Stimulated activated CD4-positive, alpha-beta T cell treated with anti-CD3 and anti-CD28 coated beads, Interleukin-2, amount 100 ng/mL, for 4 hours (primary cell): ENCODE data around the gene TUT4.

Source experiments
- DNase-seq: peaks from one replicate; pipeline ENCODE4 v3.0.0-alpha.2; 2020; ENCODE audit warnings: low read depth

Gene TUT4

DNA sequence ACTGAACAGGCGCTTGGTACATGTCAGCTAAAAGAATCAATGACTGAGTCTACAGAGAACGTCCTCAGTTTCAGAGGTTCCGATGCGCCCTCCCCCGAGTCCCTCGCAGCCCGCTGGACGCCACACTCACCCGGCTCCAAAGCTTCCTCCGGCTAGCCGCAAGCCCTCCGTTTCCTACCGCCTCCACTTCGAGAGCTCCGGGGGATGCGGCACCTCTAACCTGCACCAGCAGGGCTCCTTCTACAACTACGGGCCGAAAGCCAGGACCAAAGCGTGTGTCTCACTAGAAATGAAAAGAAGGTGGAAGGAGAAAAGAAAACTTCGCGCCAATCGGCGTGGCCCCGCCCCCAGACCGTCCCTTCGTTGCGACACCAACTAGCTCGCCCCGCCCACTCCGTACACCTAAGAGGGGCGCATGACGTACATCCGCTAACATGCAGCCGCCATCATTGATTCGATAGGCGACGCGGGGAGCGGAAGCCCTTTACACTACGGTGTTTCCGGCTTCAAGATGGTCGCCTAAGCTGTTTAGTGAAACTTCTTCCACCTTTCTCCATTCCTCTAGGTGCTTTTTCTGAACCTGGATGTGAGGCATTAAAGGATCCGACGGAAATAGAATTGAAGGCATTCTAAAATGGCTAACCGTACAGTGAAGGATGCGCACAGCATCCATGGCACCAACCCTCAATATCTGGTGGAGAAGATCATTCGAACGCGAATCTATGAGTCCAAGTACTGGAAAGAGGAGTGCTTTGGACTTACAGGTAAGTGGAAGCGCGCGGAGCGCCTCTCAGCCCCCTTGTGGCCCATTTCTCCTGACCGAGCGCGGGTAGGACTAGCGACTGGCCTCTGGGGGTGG lies 148.5 kb downstream of the TUT4 start, which contains the start of the genes ORC1 and PRPF38A:
TSS of gene ORC1 (minus strand) at position 308 of the 859 bp plus-strand sequence. CDS start 2,200 bp downstream, outside the sequence.
TSS of gene PRPF38A (plus strand) at position 487 of the 859 bp plus-strand sequence. CDS start at position 635, 148 bp downstream.
- DNase-seq = peak; percentile 94

DNA sequence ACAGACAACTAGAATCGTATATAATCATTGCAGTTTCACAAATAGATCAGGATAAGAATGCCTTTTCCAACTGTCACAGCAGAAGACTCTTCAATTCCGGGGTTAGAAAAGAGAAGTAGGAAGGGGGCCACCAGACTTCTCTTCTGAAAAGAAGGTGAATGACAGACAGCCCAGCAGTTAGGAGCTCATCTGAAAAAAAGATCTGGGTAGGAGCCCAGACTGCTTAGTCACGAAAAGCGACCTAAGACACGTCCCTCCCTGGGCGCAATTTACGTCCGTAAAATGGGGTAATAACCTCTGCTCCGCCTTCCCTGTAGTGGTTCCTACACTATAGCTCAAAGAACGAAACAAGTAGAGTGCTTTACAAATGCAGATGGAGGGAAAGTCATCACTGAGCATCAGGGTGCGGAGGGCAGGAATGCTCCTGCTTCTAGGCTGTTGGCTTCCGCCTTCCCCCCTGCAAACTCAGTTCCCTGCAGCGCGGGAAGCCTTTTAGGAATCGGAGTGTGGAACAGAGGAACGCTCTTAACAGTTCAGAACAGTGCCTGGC lies 149.3 kb downstream of the TUT4 start:
- peak; percentile 10 for DNase-seq

- no peak for DNase-seq
Measured at GRCh38 chr1:52402860-52403240, 150.0 kb downstream of the TUT4 start.

DNA sequence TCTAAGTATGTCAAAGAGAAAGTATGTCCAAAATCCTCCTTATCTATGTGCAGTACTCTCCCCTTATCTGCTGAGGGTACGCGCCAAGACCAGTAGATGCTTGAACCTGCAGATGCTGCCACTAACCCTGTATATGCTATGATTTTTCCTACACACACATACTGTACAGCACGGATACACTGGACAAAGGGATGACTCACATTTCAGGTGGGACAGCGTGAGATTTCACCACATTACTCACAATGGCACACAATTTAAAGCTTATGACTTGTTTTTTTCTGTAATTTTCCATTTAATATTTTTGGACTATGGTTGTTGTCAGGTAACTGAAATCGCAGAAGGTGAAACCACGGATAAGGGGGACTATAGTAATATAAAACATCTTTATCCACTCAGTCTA lies 152.8 kb downstream of the TUT4 start:
- no peak for DNase-seq

DNA sequence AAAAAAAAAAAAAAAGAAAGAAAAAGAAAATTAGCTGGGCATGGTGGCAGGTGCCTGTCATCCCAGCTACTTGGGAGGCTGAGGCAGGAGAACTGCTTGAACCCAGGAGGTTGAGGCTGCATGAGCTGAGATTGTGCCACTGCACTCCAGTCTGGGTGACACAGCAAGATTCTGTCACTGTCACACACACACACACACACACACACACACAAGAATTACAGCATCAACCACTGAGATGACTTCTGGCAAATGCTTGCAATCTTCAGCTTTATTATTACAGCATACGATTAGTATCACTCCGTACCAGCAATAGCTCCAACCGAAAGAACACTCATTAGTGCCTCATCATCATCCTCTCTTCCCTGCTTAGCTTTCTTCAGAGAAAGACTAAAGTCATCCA lies 153.3 kb downstream of the TUT4 start:
- DNase-seq = no peak

GRCh38 chr1:52393174-52393573 lies 159.7 kb downstream of the TUT4 start:
- DNase-seq = no peak

DNA sequence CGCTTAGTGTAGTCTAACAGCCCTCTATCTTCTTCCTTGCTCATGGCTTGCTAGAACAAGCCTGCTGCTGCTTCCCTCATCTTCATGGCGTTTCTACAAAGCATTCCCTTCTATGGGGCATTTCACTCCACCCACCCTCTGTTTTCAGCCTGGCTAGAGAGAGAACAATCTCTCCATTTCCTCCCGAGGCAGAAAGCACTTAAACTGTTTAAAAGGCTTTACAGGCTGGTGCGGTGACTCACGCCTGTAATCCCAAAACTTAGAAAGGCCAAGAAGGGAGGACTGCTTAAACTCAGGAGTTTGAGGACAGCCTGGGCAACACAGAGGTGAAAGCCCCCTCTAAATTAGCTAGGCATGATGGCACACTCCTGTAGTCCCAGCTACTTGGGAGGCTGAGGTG lies 166.4 kb downstream of the TUT4 start:
- no peak for DNase-seq

GRCh38 chr1:52385376-52385775 lies 167.5 kb downstream of the TUT4 start:
- no peak for DNase-seq
